C4-2B (cell line): Measurements from ENCODE around the gene NAIF1.

Experiments
- CTCF ChIP-seq: fragments of 450-650 bp; conservative IDR thresholded peaks from 2 replicates; pipeline ENCODE4 v1.5.1; 2017; ENCODE audit warnings: mild to moderate bottlenecking
- ZFX ChIP-seq: fragments of 450-650 bp; IDR thresholded peaks from 2 replicates; pipeline ENCODE4 v1.6.1; 2017

GRCh38 chr9:128091571-128091970, 24.5 kb upstream of the NAIF1 start:
- TF ChIP-seq CTCF (no peak), ZFX (no peak)
